HEK293 (cell line): ENCODE results near the gene DLG1.

Experiments used
- CTCF ChIA-PET: fragments of 350-600 bp; formaldehyde crosslinking; extraction: SDS; loops from one replicate; lab custom pipeline; 2021; ENCODE audit warnings: antibody characterized with exemption; lab: Yijun Ruan, JAX
- POLR2A ChIA-PET: fragments of 300-600 bp; formaldehyde crosslinking; extraction: SDS; loops from one replicate; lab custom pipeline; 2020; ENCODE audit warnings: antibody characterized with exemption, inconsistent platforms; lab: Yijun Ruan, JAX
- H3K27ac ChIP-seq: fragments of 200-500 bp; sonication (Bioruptor generic); 2 replicates; pipeline ENCODE4 v1.5.1; 2014; ENCODE audit warnings: low read depth, low read length, control low read depth, inconsistent platforms; ENCODE audit errors: extremely low read depth
- H3K36me3 ChIP-seq, 2 experiments: fragments of 200-500 bp in 1 of 2; sonication (Bioruptor generic) in 1 of 2; 1 replicate in 1 of 2; 2 replicates in 1 of 2; pipeline ENCODE4 v1.5.1; 2014 to 2017; ENCODE audit warnings: inconsistent platforms in 2 of 2, low read length in 2 of 2; ENCODE audit not compliant: control insufficient read depth in 2 of 2, insufficient read depth in 1 of 2
- H3K4me1 ChIP-seq: fragments of 200-500 bp; sonication (Bioruptor generic); 2 replicates; pipeline ENCODE4 v1.5.1; 2014; ENCODE audit warnings: mild to moderate bottlenecking, low read length, inconsistent platforms; ENCODE audit not compliant: control insufficient read depth, insufficient read depth
- H3K4me3 ChIP-seq: 2 replicates; pipeline ENCODE4 v1.5.1; 2011; ENCODE audit warnings: low read depth, mild to moderate bottlenecking, control low read depth, low read length, moderate library complexity
- H3K9me3 ChIP-seq: fragments of 200-500 bp; sonication (Bioruptor generic); 2 replicates; pipeline ENCODE4 v1.5.1; 2014; ENCODE audit warnings: low read depth, low read length, inconsistent platforms; ENCODE audit not compliant: control insufficient read depth, insufficient read depth
- GLIS2 ChIP-seq: fragments of 450-650 bp; formaldehyde crosslinking; IDR thresholded peaks from 2 replicates; pipeline ENCODE4 v1.5.1; 2016; ENCODE audit warnings: missing biosample characterization, missing genetic modification characterization
- PRDM2 ChIP-seq: fragments of 450-650 bp; formaldehyde crosslinking; IDR thresholded peaks from 2 replicates; pipeline ENCODE4 v1.5.1; 2016; ENCODE audit warnings: missing biosample characterization, missing genetic modification characterization, borderline replicate concordance
- SETDB1 ChIP-seq: IDR thresholded peaks from one replicate; pipeline ENCODE4 v1.6.1; 2017; ENCODE audit warnings: mild to moderate bottlenecking, low read length, moderate library complexity, mixed read lengths; ENCODE audit not compliant: insufficient read length
- ZBTB44 ChIP-seq: fragments of 450-650 bp; IDR thresholded peaks from 2 replicates; pipeline ENCODE4 v1.5.1; 2018; ENCODE audit warnings: missing biosample characterization, mild to moderate bottlenecking, missing genetic modification characterization
- ZBTB7A ChIP-seq: fragments of 450-650 bp; formaldehyde crosslinking; IDR thresholded peaks from 2 replicates; pipeline ENCODE4 v1.5.1; 2016; ENCODE audit warnings: low read depth, missing biosample characterization, missing genetic modification characterization
- ZNF169 ChIP-seq: fragments of 450-650 bp; formaldehyde crosslinking; IDR thresholded peaks from 2 replicates; pipeline ENCODE4 v1.5.1; 2016; ENCODE audit warnings: missing biosample characterization, missing genetic modification characterization
- ZNF26 ChIP-seq: fragments of 450-650 bp; formaldehyde crosslinking; IDR thresholded peaks from 2 replicates; pipeline ENCODE4 v1.5.1; 2016; ENCODE audit warnings: missing biosample characterization, missing genetic modification characterization
- ZNF280C ChIP-seq: fragments of 450-650 bp; formaldehyde crosslinking; IDR thresholded peaks from 2 replicates; pipeline ENCODE4 v1.5.1; 2016; ENCODE audit warnings: missing biosample characterization, missing genetic modification characterization
- ZNF302 ChIP-seq: fragments of 450-650 bp; formaldehyde crosslinking; IDR thresholded peaks from 2 replicates; pipeline ENCODE4 v1.5.1; 2016; ENCODE audit warnings: missing biosample characterization, missing genetic modification characterization, low read depth
- ZNF335 ChIP-seq: fragments of 450-650 bp; formaldehyde crosslinking; conservative IDR thresholded peaks from 2 replicates; pipeline ENCODE4 v1.5.1; 2016; ENCODE audit warnings: missing biosample characterization, missing genetic modification characterization
- ZNF404 ChIP-seq: fragments of 450-650 bp; formaldehyde crosslinking; IDR thresholded peaks from 2 replicates; pipeline ENCODE4 v1.5.1; 2017; ENCODE audit warnings: missing biosample characterization, missing genetic modification characterization
- ZNF416 ChIP-seq: fragments of 450-650 bp; formaldehyde crosslinking; IDR thresholded peaks from 2 replicates; pipeline ENCODE4 v1.5.1; 2016; ENCODE audit warnings: missing biosample characterization, missing genetic modification characterization
- ZNF792 ChIP-seq: fragments of 450-650 bp; formaldehyde crosslinking; IDR thresholded peaks from 2 replicates; pipeline ENCODE4 v1.5.1; 2016; ENCODE audit warnings: missing biosample characterization, missing genetic modification characterization

Gene DLG1

GRCh38 chr3:196998966-196999760 lies 299.2 kb downstream of the DLG1 start:
- no peaks in the 10 kb centered on the region for H3K9me3 ChIP-seq
- CTCF ChIA-PET: interaction anchor here (0.8 kb wide), 1 partner anchor 189 kb away, joined by 3 read pairs; no protein-coding TSS in a partner anchor
- H3K4me3 ChIP-seq: no peak overlapping the region
- H3K36me3 ChIP-seq: peaks cover 0 to 3% of the 10 kb centered on the region in 2 experiments; a peak in 1 of 3 replicates
- H3K27ac ChIP-seq: no peak overlapping the region
- no peaks in the 10 kb centered on the region; the same call in 1 of the 2 replicates for H3K4me1 ChIP-seq
- POLR2A ChIA-PET: no interaction called here
- TF ChIP-seq SETDB1 (no peak), ZNF335 (tag by site-specific recombination) (no peak), ZNF792 (tag by site-specific recombination) (no peak), ZNF416 (tag by site-specific recombination) (no peak), PRDM2 (tag by site-specific recombination) (no peak), ZNF302 (tag by site-specific recombination) (no peak), ZNF280C (tag by site-specific recombination) (no peak), ZBTB44 (tag by site-specific recombination) (no peak), ZNF404 (no peak), ZNF169 (tag by site-specific recombination) (no peak), ZNF26 (tag by site-specific recombination) (no peak), GLIS2 (no peak)
- TF ChIP-seq, all 188 proteins: peak for 0

GRCh38 chr3:196997311-196997710 lies 301.1 kb downstream of the DLG1 start:
- Histone ChIP-seq H3K4me3 (no peak overlapping the region), H3K36me3 (no peaks in the 10 kb centered on the region), H3K9me3 (no peaks in the 10 kb centered on the region), H3K4me1 (no peaks in the 10 kb centered on the region), H3K27ac (no peak overlapping the region)
- POLR2A ChIA-PET: no interaction called here
- no peak for TF ChIP-seq ZBTB7A (tag by site-specific recombination)
- CTCF ChIA-PET: no interaction called here
